HFF-Myc (cell line): Measurements from ENCODE around the gene DDX31.

Experiments used
- DNase-seq: peaks from one replicate; pipeline ENCODE4 v3.0.0-alpha.2; 2011; ENCODE audit warnings: low read depth; ENCODE audit errors: extremely low read depth
- H3K4me3 ChIP-seq: replicated peaks from 2 replicates; pipeline ENCODE4 v1.5.1; 2011; ENCODE audit warnings: low read depth, mild to moderate bottlenecking, control low read depth, low read length
- CTCF ChIP-seq: IDR thresholded peaks from 2 replicates; pipeline ENCODE4 v1.5.1; 2012; ENCODE audit warnings: mild to moderate bottlenecking, low read depth, low read length, control low read depth; ENCODE audit errors: missing control alignments

The DDX31 gene

GRCh38 chr9:132710333-132710732, 40.5 kb upstream of the DDX31 start:
- no peak overlapping the region for H3K4me3 ChIP-seq
- no peak for DNase-seq
- no peak for TF ChIP-seq CTCF

DNA sequence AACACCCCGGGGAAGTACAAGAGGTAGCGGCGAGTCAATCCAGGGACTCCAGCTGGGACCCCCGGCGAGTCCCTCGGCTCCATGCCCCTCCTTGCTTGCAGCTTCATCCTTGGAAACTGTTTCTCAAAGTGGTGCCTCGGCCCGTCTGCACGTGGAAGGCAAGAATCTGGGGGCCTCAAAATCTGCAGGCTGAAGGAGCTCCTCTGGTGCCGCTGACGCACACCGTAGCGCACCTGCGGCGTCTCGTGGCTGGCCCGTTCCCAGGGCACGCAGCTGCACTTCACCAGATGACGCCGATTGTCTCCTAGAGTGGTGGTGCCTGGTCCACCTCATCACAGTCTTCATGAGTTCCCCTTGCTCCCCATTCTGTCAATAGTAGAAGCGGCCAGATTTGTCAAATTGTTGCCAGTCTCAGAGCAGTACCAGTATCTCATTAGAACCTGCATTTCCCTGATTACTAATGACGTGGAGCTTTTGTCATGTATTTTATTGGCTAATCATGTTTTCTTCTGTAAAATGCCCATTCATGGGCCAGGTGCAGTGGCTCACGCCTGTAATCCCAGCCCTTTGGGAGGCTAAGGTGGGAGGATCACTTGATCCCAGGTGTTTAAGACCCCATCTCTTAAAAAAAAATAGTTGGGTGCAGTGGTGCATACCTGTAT, 39.1 kb upstream of the DDX31 start:
- TF ChIP-seq CTCF: no peak
- no peak overlapping the region for H3K4me3 ChIP-seq

GRCh38 chr9:132708239-132708638, 38.5 kb upstream of the DDX31 start:
- no peak for DNase-seq
- H3K4me3 ChIP-seq: no peak overlapping the region
- TF ChIP-seq CTCF: no peak

More for the DNA sequence above, 39.1 kb upstream of the DDX31 start:
- DNase-seq: no peak

DNA sequence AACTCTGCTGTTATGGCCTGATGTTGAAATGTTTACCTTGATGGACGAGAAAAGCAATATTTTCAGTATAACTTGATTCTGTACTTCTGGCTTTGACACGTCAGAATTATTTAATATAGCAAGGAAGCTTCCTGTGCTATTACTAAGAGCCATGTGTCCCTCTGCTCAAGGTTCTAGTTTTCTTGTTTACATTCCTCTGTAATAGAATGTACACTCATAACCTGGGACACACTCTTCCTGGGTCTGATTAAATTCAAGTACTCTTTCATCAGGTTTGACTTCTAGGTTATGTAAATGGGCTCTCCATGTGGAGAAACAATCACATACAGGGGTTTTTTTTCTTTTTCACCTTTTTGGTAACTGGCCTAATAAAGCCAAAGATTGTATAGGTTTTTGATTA, 33.6 kb upstream of the DDX31 start:
- no peak for TF ChIP-seq CTCF
- no peak for DNase-seq
- H3K4me3 ChIP-seq: no peak overlapping the region

GRCh38 chr9:132702254-132702653, 32.5 kb upstream of the DDX31 start:
- no peak overlapping the region for H3K4me3 ChIP-seq
- DNase-seq: no peak

DNA sequence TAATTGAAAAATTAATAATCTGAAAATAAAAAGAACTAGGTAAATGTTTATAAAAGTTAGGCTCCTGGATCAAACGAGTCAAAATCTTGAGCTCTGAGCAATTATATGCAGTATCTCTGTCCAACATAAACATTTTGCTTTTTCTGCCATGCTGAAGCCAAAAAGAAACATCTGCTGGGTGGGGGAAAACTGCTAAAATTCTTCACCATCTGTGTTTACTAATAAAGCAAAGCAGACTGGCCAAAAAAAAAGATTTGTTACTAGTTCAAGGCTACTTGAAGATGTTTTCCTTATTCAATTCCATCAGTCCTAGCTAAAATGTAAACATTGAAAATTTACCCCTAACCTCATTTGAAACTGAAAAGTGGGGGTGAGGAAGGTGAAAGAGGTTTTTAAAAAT, 30.2 kb upstream of the DDX31 start:
- no peak overlapping the region for H3K4me3 ChIP-seq
- DNase-seq: peak; percentile 9
- no peak for TF ChIP-seq CTCF

More at GRCh38 chr9:132702254-132702653, 32.5 kb upstream of the DDX31 start:
- TF ChIP-seq CTCF: no peak

DNA sequence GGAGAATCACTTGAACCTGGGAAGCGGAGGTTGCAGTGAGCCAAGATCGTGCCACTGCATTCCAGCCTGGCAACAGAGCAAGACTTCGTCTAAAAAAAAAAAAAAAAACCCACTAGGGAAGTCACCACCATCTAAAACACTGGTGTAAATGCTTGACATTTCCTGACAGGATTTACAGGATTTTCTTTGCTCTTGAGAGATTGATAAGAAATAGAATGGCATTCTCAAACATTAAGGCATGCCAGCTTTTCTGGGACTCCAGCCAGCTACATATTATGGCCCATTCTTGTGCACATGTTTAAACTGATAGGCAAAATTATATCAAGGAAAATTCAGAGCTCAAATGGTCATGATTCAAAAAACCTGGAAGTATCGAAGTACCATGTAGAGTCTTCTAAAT, 29.2 kb upstream of the DDX31 start:
- H3K4me3 ChIP-seq: no peak overlapping the region
- no peak for DNase-seq
- TF ChIP-seq CTCF: no peak
